Activated CD4-positive, alpha-beta T cell treated with anti-CD3 and anti-CD28 coated beads, Interleukin-2, amount 50 U/mL, for 1 hour (primary cell): ENCODE data around the gene CAPRIN2.

ENCODE experiments used
- DNase-seq: peaks from one replicate; pipeline ENCODE4 v3.0.0-alpha.2; 2020

The CAPRIN2 gene

GRCh38 chr12:30696486-30696885 lies 58.3 kb downstream of the CAPRIN2 start:
- no peak for DNase-seq

GRCh38 chr12:30696103-30696408 lies 58.7 kb downstream of the CAPRIN2 start:
- no peak for DNase-seq

- DNase-seq, result peak; percentile 78
These were observed 59.3 kb downstream of the CAPRIN2 start, which contains the start of gene IPO8 for GRCh38 chr12:30695199-30696102. TSS of gene IPO8 (minus strand) at chr12:30695869. CDS start at chr12:30695647, 222 bp downstream.

- DNase-seq, result no peak
These were observed 60.1 kb downstream of the CAPRIN2 start for GRCh38 chr12:30694412-30695198.

- no peak for DNase-seq
These were observed 62.3 kb downstream of the CAPRIN2 start for GRCh38 chr12:30692470-30692869.

- no peak for DNase-seq
These were observed 63.5 kb downstream of the CAPRIN2 start for GRCh38 chr12:30691122-30691879.

DNA sequence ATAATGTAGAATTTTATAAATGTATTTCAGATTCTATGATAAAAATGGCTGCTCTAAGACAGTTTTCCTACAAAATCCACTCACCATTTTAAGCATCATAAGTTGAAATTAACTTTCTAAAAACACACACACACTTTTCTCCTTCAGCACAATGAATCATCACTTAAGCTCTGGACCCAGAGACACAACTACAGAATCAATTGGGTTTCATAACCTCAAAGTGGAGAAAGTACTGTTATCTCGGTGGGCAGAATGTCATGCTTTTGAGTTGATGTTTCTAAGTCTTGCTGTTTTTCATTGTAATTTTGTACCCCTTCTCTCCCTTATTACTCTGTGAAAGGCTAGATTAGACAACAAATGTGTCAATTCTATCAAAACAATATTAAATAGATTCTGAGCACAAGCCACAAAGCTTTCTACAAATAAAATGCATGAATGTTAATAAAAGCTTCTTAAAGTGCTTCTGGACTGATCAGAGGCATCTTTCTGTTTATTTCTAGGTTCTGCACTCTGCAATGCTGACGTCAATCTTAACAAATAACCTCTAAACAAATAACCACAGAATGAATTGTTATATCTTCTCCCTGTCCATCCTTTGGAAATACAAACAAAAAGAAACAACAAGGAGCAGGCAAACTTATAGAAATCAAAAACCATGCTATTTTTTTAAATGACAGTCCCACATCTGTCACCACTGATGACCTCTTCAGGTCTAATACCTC lies 67.3 kb downstream of the CAPRIN2 start:
- DNase-seq, result no peak

GRCh38 chr12:30679241-30679640 lies 75.5 kb downstream of the CAPRIN2 start:
- no peak for DNase-seq

DNA sequence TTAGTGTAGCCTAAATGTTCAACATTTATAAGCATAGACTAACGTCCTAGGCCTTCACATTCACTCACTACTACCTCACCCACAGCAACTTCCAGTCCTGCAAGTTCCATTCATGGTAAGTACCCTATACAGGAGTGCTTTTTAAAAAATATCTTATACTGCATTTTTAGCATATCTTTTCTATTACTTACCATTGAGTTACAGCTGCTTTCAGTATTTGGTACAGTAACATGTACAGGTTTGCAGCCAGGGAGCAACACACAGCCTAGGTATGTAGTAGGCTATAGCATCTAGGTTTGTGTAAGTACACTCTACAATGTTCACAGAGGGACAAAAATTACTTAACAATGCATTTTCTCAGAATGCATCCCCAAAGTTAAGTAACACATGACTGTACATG lies 76.5 kb downstream of the CAPRIN2 start:
- no peak for DNase-seq

DNA sequence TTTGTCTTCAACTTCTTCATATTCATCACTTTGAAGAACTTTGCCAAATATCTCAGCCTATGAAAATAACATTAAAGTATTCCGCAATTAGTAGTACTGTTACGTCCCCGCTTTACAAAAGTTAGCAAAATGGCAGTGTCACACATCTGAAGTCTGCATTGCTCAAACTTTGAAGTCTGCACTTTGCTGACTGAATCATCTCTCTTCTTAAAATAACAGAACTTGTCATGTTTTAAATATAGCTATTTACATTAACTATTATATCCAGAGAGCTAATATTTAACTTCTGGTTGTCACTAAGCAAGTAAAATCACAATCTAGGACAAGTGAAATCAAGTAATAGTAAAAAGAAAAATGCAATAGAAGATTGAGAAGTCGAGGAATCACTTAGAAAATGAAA lies 93.5 kb downstream of the CAPRIN2 start:
- no peak for DNase-seq
